ENCODE results near the gene MKRN3.

DNA sequence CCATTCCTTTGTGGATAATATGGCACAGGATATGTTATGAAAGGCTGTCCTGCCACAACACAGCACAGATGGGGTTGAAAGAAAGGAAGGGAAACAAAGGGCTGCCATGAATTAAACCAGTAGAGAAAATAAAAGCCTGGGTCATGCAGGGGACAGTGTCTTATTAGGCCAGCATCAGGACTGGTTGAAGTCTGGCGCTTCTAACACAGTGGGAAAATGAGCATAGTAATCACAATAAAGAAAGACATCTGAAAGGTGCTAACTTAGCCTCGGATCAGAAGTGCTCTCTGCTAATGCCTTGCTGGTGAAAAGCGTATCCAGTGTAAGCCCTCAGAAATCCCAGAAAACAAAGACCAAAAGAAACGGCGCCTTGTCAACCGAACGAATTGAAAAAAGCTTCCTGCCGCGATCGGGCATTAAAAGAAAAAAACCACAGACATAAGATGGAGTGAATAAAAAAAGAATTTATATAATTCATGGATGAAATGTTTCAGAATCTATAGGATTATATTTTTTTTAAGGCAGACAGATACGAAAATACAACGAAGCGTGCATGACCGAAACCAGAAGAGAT is 566 bp upstream of the MKRN3 start:
- TF ChIP-seq YY1 (IDR thresholded peaks at IDR 0.05; ENCODE audit: insufficient read depth, insufficient read length) (no peak), ZNF274 (IDR thresholded peaks at IDR 0.05; ENCODE audit: low read depth, low read length) (no peak), SUZ12 (IDR thresholded peaks at IDR 0.05; ENCODE audit: extremely low read depth, insufficient read depth, insufficient read length) (no peak)
